GM21447 (cell line): ENCODE results near the gene BMERB1.
"Not testable (repeated sequence)": the region's sequence is repeated elsewhere in the genome, so short reads cannot be mapped to it uniquely, and the experiment has no call there.

Experiments used
- ATAC-seq: cut with Tn5 transposase; IDR thresholded peaks from one replicate; pipeline ENCODE4 v1.9.1; 2021; ENCODE audit not compliant: unreplicated experiment

Gene BMERB1

DNA sequence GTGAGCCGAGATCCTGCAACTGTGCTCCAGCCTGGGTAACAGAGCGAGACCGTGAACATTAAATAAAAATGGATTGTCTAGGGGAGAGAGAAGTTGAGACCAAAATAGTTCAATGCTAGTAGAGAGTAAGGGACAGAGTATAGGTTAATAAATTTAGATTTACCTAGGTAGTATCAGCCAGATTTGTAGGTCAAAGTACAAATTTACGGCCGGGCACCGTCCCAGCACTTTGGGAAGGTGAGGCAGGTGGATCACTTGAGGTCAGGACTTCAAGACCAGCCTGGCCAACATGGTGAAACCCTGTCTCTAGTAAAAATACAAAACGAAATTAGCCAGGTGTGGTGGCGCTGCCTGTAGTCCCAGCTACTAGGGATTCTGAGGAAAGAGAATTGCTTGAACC lies 12.2 kb upstream of the BMERB1 start:
- ATAC-seq: no peak

DNA sequence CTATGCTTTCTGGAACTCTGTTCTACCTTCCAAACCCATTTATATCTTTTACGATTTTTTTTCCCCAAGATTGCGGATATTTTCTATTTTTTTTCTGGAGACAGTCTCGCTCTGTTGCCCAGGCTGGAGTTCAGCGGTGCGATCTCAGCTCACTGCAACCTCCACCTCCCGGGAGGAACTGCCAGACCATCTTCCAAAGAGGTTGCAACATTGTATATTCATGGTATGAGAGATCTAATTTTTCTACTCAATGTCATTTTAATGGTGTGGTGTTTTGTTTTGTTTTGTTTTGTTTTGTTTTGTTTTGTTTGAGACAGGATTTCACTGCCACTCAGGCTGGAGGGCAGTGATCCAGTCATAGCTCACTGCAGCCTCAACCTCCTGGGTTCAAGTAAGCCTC lies 8.5 kb upstream of the BMERB1 start:
- no peak for ATAC-seq

DNA sequence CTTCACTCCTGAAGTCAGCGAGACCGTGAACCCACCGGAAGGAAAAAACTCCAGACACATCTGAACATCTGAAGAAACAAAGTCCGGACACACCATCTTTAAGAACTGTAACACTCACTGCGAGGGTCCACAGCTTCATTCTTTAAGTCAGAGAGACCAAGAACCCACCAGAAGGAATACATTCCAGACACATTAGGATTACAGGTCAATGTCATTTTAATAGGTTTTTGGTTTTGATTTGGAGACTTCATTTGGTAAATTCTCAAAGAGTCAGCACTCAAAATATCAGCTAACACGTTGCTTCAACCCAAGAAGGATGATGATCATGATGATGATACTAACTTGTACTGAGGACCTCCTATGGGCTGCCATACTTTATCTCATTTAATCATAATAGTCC lies 7.6 kb upstream of the BMERB1 start:
- no peak for ATAC-seq

DNA sequence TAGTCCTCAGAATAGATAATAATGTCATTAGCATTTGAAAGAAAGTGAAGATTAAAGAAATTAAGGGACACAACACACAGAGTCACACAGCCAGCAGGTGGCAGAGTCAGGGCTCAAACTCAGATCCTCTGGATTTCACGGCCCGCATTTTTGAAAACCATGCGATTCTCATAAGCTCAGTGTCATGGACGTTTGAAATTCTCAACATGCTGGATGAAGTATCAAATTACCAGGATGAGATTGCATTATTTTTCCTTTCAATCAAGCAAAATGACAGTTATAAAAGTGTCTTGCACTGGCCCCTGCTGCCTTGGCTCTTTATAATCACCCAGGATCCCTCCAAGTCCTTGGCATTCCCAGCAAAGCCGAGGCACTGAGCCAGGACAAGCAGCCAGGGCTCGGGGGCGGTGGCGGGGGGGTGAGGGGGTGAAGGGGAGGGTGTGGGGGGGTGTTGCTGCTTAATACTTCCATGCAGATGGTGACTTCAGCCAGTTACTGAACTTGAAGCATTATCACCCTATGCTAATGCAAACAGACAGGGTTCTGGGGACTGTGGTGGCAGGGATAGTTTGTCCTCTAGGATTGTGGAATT lies 6.6 kb upstream of the BMERB1 start:
- ATAC-seq: no peak

- ATAC-seq: not testable (repeated sequence)
Observed at GRCh38 chr16:15430884-15431283, 3.5 kb upstream of the BMERB1 start.

DNA sequence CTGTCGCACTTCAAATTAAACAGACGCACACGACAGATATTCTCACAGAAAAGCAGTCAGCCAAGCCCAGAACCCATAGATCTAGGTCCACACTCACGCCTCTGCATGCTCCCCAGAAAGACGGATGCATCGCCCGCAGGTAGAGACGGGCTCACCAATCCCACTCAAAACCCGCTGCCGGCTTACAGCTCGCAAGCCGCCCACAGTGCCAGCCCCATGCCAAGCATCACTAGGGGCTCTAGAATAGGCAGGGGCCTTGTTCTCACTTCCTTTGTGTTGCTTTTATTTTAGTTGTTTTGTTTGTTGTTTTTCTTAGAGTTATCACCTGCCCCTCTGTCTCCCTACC lies 336 bp upstream of the BMERB1 start:
- ATAC-seq: no peak

DNA sequence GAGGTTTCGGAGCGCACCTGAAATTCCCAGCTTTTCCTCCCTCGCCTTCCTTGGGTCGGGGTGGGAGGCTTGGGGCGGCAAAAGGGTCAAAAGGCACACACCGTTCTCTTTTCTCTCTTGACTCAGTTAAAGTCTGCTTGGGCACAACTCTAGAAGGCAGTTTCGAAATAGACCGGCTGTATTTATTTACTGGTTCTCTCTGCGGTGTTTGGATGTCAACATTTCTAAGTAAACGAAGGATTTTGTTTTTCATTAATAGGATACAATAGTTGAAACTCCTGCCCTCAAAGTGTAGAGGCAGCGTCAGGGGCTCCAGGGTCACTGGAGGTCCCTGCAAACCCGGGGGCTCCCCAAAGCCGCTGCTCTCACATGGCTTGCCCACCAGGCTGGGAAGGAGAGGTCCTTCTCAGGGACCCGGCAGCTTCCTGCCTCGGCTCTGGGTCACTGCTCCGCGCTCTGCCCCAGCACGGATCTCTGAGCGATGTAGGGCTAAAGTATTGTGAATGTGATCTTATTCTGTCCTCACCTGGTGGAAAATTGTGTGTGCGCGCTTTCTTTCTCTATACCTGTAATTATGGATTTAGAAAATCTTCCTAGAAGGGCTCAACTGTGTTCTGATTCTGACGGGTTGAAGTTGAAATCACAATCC lies 952 bp downstream of the BMERB1 start:
- no peak for ATAC-seq

DNA sequence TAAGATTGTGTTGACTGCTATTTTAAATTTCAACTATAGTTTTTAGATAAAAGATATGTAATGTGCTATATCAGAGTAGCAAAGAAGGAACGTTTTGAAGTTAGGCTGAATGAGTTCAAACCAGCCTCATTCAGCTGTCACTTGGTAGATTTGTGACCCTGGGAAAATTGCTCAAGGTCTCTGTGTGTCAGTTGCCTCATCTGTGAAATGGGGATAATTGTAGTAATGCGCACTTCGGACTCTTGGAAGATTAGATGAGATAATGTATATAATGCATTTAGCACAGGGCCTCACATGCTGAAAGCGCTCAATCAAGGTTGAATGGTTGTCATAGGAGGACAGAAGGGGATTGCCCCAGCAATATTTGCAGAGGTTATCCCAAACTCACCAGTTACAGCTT lies 4.7 kb downstream of the BMERB1 start:
- ATAC-seq: no peak

DNA sequence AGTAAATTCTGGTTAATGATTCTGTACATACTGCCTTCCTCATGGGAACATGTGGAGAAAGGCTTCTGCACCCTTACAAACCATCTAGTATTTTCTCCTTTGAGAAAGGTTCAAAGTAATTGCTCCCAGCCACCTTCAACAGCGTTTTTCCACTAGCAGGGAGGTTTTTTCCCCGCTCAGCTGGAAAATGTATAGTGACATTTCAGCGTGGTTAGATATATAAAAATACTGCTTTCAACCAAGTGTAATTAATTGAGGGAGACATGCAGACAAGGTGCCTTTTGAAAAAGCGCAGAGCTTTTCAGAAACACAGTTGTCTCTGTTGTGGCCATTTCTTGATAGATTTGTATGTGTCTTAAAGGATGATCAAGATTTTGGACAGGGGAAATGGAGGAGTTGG lies 5.1 kb downstream of the BMERB1 start:
- no peak for ATAC-seq

- ATAC-seq: no peak
Observed at GRCh38 chr16:15440852-15441251, 6.5 kb downstream of the BMERB1 start.

GRCh38 chr16:15442140-15442539 lies 7.8 kb downstream of the BMERB1 start:
- not testable (repeated sequence) for ATAC-seq

DNA sequence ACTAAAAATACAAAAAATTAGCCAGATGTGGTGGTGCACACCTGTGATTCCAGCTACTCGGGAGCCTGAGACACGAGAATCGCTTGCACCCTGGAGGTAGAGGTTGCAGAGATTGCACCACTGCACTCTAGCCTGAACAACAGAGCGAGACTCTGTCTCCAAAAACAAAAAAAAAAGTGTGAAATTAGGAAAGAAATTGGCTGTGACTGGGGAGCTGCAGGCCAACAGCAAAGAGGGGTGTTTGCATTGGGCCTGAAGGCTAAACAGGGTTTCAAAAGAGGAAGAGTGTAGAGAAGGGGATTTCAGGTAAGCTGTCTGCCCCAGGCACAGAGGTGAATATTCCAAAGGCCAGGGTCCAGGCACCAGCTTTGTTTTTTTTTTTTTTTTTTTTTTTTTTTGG lies 9.4 kb downstream of the BMERB1 start:
- no peak for ATAC-seq

- no peak for ATAC-seq
Observed at GRCh38 chr16:15444264-15444663, 9.9 kb downstream of the BMERB1 start.

GRCh38 chr16:15445450-15445849 lies 11.1 kb downstream of the BMERB1 start:
- no peak for ATAC-seq

DNA sequence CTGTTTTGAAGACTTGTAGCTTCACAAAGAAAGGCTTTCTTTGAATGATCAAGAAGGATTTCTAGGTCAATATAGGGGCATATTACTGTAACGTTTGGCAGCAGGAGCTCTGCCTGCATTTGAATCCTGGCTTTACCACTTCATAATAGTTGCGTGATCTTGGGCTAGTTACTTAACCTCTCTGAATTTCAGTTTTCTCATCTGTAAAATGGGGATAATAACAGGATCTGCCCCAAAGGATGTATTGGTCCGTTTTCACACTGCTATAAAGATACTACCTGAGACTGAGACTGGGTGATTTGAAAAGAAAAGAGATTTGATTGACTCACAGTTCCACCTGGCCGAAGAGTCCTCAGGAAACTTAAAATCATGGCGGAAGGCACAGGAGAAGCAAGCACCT lies 12.5 kb downstream of the BMERB1 start:
- no peak for ATAC-seq

DNA sequence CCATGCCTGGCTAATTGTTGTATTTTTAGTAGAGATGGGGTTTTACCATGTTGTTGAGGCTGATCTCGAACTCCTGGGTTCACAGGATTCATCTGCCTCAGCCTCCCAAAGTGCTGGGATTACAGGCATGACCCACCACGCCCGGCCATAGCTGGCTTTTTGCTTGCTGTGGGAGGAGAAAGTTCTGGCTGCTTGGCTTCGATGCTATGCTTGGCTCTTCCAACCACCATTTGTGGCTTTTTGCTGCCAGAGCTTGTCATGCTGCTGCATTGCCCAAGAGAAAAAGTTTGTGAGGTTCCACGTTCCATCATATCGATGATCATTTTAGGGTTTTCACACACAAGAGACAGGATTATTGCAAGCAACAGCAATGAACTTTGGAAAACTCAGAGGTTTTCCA lies 16.2 kb downstream of the BMERB1 start:
- no peak for ATAC-seq

DNA sequence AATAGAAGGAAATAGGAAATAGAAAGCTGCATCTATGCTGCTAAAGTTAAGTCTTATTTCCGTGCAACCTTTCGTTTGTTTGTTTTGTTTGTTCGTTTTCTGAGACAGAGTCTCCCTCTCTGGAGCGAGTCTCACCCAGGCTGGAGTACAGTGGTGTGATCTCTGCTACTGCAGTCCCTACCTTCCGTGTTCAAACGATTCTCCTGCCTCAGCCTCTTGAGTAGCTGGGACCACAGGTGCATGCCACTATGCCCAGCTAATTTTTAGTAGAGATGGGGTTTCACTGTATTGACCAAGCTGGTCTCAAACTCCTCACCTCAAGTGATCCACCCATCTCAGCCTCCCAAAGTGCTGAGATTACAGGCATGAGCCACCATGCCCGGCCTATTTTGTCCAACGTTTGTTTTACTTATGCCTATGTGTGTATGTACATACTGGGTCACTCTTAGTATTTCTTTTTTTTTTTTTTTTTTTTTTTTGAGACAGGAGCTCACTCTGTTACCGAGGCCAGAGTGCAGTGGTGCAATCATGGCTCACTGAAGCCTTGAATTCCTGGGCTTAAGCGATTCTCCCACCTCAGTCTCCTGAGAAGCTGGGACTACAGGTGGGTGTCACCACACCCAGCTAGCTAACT lies 16.8 kb downstream of the BMERB1 start:
- no peak for ATAC-seq

GRCh38 chr16:15452246-15452855 lies 18.0 kb downstream of the BMERB1 start:
- no peak for ATAC-seq

DNA sequence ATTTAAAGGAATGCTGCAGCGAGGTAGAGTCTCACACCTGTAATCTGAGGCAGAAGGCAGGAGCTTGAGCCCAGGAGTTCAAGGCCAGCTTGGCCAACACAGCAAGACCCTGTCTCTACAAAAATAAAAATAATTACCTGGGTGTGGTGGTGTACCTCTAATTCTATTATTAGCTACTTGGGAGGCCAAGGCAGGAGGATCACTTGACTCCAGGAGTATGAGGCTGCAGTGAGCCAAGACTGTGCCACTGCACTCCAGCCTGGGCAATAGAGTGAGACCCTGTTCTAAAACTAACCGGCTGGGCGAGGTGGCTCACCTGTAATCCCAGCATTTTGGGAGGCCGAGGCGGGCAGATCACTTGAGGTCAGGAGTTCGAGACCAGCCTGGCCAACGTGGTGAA lies 18.9 kb downstream of the BMERB1 start:
- ATAC-seq: not testable (repeated sequence)

- not testable (repeated sequence) for ATAC-seq
Observed at GRCh38 chr16:15454933-15455332, 20.5 kb downstream of the BMERB1 start.

DNA sequence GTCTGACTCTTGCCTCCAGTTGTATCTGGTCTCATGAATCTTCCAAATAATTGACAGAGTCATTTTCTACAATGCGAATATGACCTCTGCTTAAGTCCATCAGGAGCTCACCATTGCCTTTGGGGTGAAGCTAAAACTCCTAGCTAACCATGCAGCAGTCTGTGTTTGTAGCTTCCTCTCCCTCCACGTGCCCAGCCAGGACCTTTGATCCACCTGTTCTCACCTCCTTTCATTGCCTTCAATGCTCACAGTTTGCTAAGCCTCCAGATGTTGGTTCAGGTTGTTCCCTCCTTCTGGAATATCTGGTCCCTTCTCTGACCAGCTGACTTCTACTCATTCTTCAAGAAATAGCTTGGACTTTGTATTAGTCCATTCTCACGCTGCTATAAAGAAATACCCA lies 23.0 kb downstream of the BMERB1 start:
- ATAC-seq: no peak

- ATAC-seq: no peak
Observed at GRCh38 chr16:15457958-15458357, 23.6 kb downstream of the BMERB1 start.
